GM21825 (cell line): ENCODE data around the gene ZDHHC12.

Experiments
- ATAC-seq: cut with Tn5 transposase; IDR thresholded peaks from one replicate; pipeline ENCODE4 v1.9.1; 2021; ENCODE audit warnings: mild to moderate bottlenecking, moderate library complexity; ENCODE audit not compliant: unreplicated experiment

The ZDHHC12 gene

GRCh38 chr9:128731093-128731492, 7.2 kb upstream of the ZDHHC12 start:
- no peak for ATAC-seq

GRCh38 chr9:128729766-128730517, 6.0 kb upstream of the ZDHHC12 start:
- ATAC-seq, result no peak

GRCh38 chr9:128729302-128729701, 5.4 kb upstream of the ZDHHC12 start:
- ATAC-seq, result no peak

GRCh38 chr9:128728298-128728697, 4.4 kb upstream of the ZDHHC12 start:
- ATAC-seq, result no peak

- no peak for ATAC-seq
Observed at GRCh38 chr9:128727640-128728248, 3.8 kb upstream of the ZDHHC12 start.

- no peak for ATAC-seq
Observed at GRCh38 chr9:128724744-128725211, 851 bp upstream of the ZDHHC12 start.

- ATAC-seq, result no peak
Observed at GRCh38 chr9:128723352-128723865, 518 bp downstream of the ZDHHC12 start.

GRCh38 chr9:128722380-128723351, 1.3 kb downstream of the ZDHHC12 start:
- no peak for ATAC-seq

- ATAC-seq, result no peak
Observed at GRCh38 chr9:128721487-128722010, 2.4 kb downstream of the ZDHHC12 start.

- ATAC-seq, result no peak
Observed at GRCh38 chr9:128720841-128721486, 3.0 kb downstream of the ZDHHC12 start.

GRCh38 chr9:128719919-128720605, 3.9 kb downstream of the ZDHHC12 start:
- no peak for ATAC-seq

GRCh38 chr9:128718475-128718874, 5.5 kb downstream of the ZDHHC12 start:
- no peak for ATAC-seq

GRCh38 chr9:128718047-128718446, 5.9 kb downstream of the ZDHHC12 start:
- ATAC-seq, result no peak

- no peak for ATAC-seq
Observed at GRCh38 chr9:128716581-128717254, 7.2 kb downstream of the ZDHHC12 start.

- ATAC-seq, result no peak
Observed at GRCh38 chr9:128715436-128715750, 8.5 kb downstream of the ZDHHC12 start.

- no peak for ATAC-seq
Observed at GRCh38 chr9:128714586-128715435, 9.1 kb downstream of the ZDHHC12 start.

GRCh38 chr9:128713941-128714573, 9.9 kb downstream of the ZDHHC12 start:
- ATAC-seq, result no peak

GRCh38 chr9:128713411-128713780, 10.5 kb downstream of the ZDHHC12 start:
- ATAC-seq, result no peak
